GM04504 (cell line): Measurements from ENCODE around the gene TRIM25.

Experiments used
- DNase-seq: peaks from one replicate; pipeline ENCODE4 v3.0.0-alpha.2; 2012; ENCODE audit warnings: low read depth

Gene TRIM25

GRCh38 chr17:56926270-56926669, 12.4 kb upstream of the TRIM25 start:
- DNase-seq = no peak

GRCh38 chr17:56925088-56925487, 11.2 kb upstream of the TRIM25 start:
- DNase-seq = no peak

- DNase-seq = no peak
Measured at GRCh38 chr17:56919717-56920116, 5.9 kb upstream of the TRIM25 start.

- DNase-seq = no peak
Measured at GRCh38 chr17:56918916-56919315, 5.1 kb upstream of the TRIM25 start.

DNA sequence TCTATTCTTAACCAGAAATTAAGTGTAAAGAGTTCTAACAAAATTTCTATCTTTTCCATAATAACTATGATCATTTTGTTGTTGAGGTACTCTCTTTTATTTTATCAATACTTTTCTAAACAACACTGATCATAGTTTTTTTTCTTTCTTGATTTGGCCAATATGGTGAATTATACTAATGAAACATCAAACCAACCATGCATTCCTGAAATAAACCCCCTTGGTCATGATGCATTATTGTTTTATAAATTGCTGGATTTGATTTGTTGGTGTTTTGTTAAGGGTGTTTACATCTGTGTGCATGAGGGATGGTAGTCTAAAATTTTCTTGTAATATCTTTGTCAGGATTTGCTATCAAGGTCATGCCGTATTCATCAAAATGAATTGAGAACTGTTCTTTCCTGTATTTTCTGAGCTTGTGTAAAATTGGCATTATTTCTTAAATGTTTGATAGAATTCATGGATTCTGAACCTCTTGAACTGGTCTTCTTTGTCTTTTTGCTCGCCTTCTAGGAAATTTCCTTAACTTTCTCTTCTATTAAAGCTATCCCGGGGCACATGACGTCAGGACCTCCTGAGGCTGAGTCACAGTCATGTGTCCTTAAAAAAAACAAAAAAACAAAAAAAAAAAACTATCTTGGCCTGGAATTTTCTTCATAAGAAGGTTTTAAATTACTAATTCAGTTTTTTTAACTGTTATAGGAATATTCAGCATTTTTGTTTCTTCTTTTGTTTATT, 3.9 kb upstream of the TRIM25 start:
- DNase-seq = no peak

- DNase-seq = no peak
Measured at GRCh38 chr17:56914581-56915273, 878 bp upstream of the TRIM25 start.

DNA sequence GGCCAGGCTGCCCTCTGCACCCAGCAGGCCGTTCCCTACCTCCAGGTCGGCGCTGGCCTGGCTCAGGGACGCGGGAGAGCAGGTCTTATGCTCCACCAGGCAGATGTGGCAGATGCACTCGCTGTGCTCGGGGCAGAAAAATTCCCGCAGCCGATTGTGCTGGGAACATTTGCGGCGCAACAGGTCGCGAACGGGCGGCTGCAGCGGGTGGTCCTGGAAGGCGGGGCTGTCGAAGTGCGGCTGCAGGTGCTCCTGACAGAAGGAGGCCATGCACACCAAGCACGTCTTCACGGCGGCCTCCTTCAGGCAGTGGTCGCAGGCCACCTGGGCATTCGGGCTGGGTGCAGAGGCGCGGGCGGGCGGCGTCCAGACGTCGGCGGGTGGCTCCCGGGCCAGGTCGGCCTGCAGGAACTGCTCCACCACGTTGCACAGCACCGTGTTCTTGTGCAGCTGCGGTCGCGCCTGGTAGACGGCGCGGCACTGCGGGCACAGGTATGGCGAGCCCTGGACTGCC, 439 bp downstream of the TRIM25 start:
- DNase-seq = no peak

DNA sequence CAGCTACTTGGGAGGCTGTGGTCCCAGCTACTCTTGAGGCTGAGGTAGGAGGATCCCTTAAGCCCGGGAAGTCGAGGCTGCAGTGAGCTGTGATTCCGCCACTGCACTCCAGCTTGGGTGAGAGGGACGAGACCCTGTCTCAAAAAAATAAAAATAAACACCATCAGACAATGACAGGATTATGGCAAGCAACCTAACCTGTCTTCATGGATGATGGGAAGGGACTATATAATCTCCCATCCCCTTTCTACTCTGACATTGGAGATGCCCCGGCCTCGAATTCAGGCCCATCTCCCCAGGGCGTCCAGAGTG, 893 bp downstream of the TRIM25 start:
- DNase-seq = no peak

- no peak for DNase-seq
Measured at GRCh38 chr17:56912105-56912999, 1.5 kb downstream of the TRIM25 start.

DNA sequence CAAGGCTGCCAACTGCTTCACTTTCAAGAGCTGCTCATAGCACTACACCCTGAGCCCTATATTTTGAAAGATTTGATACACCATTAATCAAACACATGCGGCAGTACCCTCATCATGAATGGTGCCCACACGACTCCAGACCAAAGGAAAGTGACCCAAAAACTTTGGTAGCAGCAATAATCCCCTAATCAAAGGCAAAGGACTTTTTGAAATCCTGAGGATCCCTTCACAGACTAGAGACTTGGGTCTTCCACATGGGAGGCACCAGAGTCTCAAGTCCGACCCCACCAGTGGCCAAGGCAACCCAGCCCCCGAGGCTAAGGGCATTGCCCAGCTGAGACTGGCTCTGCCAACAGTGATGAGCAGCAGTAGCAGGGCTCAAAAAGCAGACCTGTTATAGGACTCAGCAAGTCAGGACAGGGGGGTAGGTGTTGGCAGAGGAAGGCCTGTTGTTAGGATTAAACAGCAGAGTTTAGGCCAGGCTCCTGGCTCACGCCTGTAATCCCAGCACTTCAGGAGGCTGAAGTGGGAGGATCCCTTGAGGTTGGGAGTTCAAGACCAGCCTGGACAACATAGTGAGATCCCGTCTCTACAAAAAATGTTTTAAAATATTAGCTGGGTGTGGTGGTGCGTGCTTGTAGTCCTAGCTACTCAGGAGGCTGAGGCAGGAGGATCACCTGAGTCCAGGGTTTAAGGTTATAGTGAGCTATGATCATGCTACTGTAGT, 3.2 kb downstream of the TRIM25 start:
- DNase-seq = no peak

- no peak for DNase-seq
Measured at GRCh38 chr17:56909742-56910508, 3.9 kb downstream of the TRIM25 start.

DNA sequence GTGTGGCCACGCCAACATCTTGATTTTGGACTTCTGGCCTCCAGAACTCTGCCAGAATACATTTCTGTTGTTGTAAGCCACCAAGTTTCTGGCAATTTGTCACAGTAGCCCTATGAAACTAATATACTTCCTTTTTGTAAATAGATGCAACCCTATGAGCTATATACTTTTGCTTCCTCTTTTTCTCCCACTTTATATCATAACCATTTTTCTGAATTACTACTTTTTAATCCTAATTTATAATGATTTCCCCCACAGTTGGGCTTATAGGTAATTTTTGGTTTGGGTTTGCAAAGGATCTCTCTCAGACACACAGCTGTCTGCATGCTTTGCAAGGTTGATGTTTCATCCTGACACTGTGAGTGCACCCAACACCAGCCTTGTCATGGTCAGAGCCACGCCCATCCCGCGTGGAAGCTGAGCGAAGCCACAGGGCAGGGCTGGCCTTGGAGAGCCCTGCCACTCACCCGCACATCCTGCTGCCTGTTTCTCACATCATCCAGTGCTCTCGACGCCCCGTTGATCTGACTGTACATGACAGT, 5.8 kb downstream of the TRIM25 start:
- DNase-seq = no peak

- no peak for DNase-seq
Measured at GRCh38 chr17:56903560-56903959, 10.3 kb downstream of the TRIM25 start.

GRCh38 chr17:56902348-56902747, 11.5 kb downstream of the TRIM25 start:
- no peak for DNase-seq

DNA sequence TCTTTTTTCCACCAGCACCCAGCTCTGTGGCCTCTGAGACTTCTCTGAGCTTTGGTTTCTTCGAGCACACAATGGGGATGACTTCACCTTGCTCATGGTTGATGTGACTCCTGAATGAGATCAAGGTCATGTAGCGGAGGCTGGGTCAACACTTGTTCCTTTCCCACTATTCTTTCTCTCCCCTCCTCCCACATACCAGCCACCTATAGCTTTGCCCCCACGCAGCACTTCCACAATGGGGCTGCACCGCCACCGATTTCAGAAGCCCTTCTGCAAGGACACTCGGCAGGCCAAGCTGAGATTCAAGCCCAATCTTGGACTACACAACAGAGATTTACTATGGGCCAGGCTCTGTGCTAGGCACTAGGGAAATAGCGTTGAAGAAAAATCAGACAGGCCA, 14.4 kb downstream of the TRIM25 start:
- DNase-seq = no peak

DNA sequence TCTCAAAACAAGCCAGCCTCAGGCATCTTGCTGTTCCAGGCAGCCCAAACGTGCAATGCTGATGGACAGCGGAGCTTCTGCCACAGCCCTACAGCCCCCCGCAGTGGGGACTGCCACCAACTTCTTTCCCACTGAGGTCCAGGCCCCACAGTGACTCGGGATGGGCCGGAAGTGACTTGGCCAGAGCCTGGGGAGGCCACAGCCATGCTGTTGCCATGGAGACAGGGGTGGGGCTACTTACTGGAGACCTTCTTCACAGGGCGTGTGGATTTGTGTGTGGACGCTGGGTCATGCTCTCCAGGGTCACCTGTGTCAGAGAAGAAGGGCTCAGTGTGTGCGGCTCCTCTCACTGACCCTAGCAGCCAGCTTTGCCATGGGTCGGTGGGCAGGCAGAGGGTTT, 15.0 kb downstream of the TRIM25 start:
- no peak for DNase-seq

- DNase-seq = no peak
Measured at GRCh38 chr17:56897646-56898424, 16.0 kb downstream of the TRIM25 start.

DNA sequence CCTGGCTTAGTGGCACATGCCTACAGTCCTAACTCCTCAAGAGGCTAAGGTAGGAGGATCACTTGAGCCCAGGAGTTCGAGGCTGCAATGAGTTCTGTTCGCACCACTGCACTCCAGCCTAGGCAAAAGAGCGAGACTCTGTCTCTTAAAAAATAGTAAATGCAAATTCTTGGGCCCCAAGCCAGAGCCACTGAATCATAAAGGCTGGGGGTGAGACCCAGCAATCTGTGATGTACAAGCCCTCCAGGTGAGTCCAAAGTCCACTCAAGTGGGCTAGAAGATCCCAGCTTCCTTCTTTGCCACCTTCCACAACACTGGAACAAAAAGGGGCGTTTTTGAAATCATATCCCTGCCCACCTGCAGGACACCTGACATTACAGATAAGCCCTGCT, 16.9 kb downstream of the TRIM25 start:
- DNase-seq = no peak

GRCh38 chr17:56896217-56896967, 17.5 kb downstream of the TRIM25 start:
- DNase-seq = no peak
